PC-3 (cell line): Measurements from ENCODE around the gene RBM18. TPM values are rescaled to one million over a fixed set of nuclear protein-coding genes. Genes with fewer than 3 reads are reported as not detected.

Experiments
- ATAC-seq: fragments of 200-7000 bp; cut with Tn5 transposase; 2 replicates; pipeline ENCODE4 v1.9.1; 2020; ENCODE audit warnings: mild to moderate bottlenecking, moderate library complexity
- BruUV-seq: library from RNA; stranded (reverse); fragments of 400-500 nt; replicated peaks from 2 replicates; lab custom pipeline; 2021; lab: Mats Ljungman, UMichigan
- CTCF ChIA-PET: fragments of 300-600 bp; sonication (Branson Sonifier 250); formaldehyde crosslinking; loops from one replicate; lab custom pipeline; 2022; ENCODE audit warnings: antibody characterized with exemption; lab: Charles Lee
- POLR2A ChIA-PET: fragments of 300-600 bp; sonication (Branson Sonifier 250); formaldehyde crosslinking; loops from one replicate; lab custom pipeline; 2022; ENCODE audit warnings: antibody characterized with exemption; ENCODE audit not compliant: unreplicated experiment; lab: Charles Lee
- DNase-seq: peaks from one replicate; pipeline ENCODE4 v3.0.0-alpha.2; 2015
- H2AFZ ChIP-seq: fragments of 300-600 bp; sonication (generic); 2 replicates; pipeline ENCODE4 v1.6.0; 2016; ENCODE audit warnings: antibody characterized with exemption, low read length
- H3F3A ChIP-seq: fragments of 300-600 bp; sonication (generic); one replicate; pipeline ENCODE4 v1.6.0; 2017; ENCODE audit warnings: antibody characterized with exemption, low read length, control low read depth, mild to moderate bottlenecking; ENCODE audit not compliant: unreplicated experiment
- H3K27ac ChIP-seq: fragments of 300-600 bp; sonication (generic); 2 replicates; pipeline ENCODE4 v1.5.1; 2016; ENCODE audit warnings: mild to moderate bottlenecking, low read length
- H3K27me3 ChIP-seq: fragments of 300-600 bp; sonication (generic); 2 replicates; pipeline ENCODE4 v1.6.1; 2016; ENCODE audit warnings: low read length, mixed read lengths
- H3K36me3 ChIP-seq: fragments of 300-600 bp; sonication (generic); 2 replicates; pipeline ENCODE4 v1.6.1; 2016; ENCODE audit warnings: low read depth, mixed run types, low read length, mixed read lengths
- H3K4me1 ChIP-seq: fragments of 300-600 bp; sonication (generic); 2 replicates; pipeline ENCODE4 v1.5.1; 2016; ENCODE audit warnings: low read length; ENCODE audit not compliant: insufficient read depth
- H3K4me2 ChIP-seq: fragments of 300-600 bp; sonication (generic); 2 replicates; pipeline ENCODE4 v1.6.0; 2016; ENCODE audit warnings: low read length
- H3K4me3 ChIP-seq: fragments of 300-600 bp; sonication (generic); 2 replicates; pipeline ENCODE4 v1.5.1; 2016; ENCODE audit warnings: mild to moderate bottlenecking, low read length, mixed read lengths
- H3K79me2 ChIP-seq: fragments of 300-600 bp; sonication (generic); 2 replicates; pipeline ENCODE4 v1.6.1; 2017; ENCODE audit warnings: low read length, mixed read lengths
- H3K9ac ChIP-seq: fragments of 300-600 bp; sonication (generic); 2 replicates; pipeline ENCODE4 v1.6.0; 2016; ENCODE audit warnings: mild to moderate bottlenecking, low read length
- H3K9me2 ChIP-seq: fragments of 300-600 bp; sonication (generic); replicated peaks from 2 replicates; pipeline ENCODE4 v1.6.1; 2016; ENCODE audit warnings: mixed run types, low read length, mixed read lengths
- H3K9me3 ChIP-seq: fragments of 300-600 bp; sonication (generic); 2 replicates; pipeline ENCODE4 v1.6.1; 2016; ENCODE audit warnings: low read length, mixed read lengths
- H4K20me1 ChIP-seq: fragments of 300-600 bp; sonication (generic); 2 replicates; pipeline ENCODE4 v1.6.1; 2016; ENCODE audit warnings: low read length, mixed read lengths
- CTCF ChIP-seq: fragments of 300-600 bp; sonication (generic); conservative IDR thresholded peaks from 2 replicates; pipeline ENCODE4 v1.5.1; 2017; ENCODE audit warnings: antibody characterized with exemption, low read depth, mild to moderate bottlenecking, low read length
- EZH2 ChIP-seq: fragments of 300-600 bp; sonication (generic); IDR thresholded peaks from one replicate; pipeline ENCODE4 v1.6.1; 2017; ENCODE audit warnings: antibody characterized with exemption, mild to moderate bottlenecking, low read length; ENCODE audit not compliant: unreplicated experiment
- EZH2phosphoT487 ChIP-seq: fragments of 300-600 bp; sonication (generic); IDR thresholded peaks from 2 replicates; pipeline ENCODE4 v1.6.1; 2018; ENCODE audit warnings: mild to moderate bottlenecking, antibody characterized with exemption, low read length, borderline replicate concordance
- intact Hi-C: fragments of 100-400 bp; cut with micrococcal nuclease; formaldehyde crosslinking; loops from 2 replicates; pipeline ENCODE4 v1.9.0; 2023
- total RNA-seq: library from RNA; depleted of rRNA; stranded (reverse); fragments of >200 nt; gene quantifications from 2 replicates; pipeline ENCODE4 v1.2.3, GENCODE V29; 2014

Gene RBM18
- total RNA-seq, 1 experiment from 2014 or later: 8.3 TPM

- ATAC-seq (no peak), DNase-seq (no peak)
- CTCF ChIA-PET: no interaction called here
- no peak overlapping the region for H3K4me2 ChIP-seq
- no peaks in the 10 kb centered on the region for H3K27me3 ChIP-seq
- peaks cover 11% of the 10 kb centered on the region for H3K4me1 ChIP-seq
- no peaks in the 10 kb centered on the region for H4K20me1 ChIP-seq
- no peak overlapping the region for H3K27ac ChIP-seq
- no peaks in the 10 kb centered on the region for H3K79me2 ChIP-seq
- TF ChIP-seq EZH2phosphoT487 (no peak), CTCF (no peak)
- POLR2A ChIA-PET: no interaction called here
- no peaks in the 10 kb centered on the region for H3K9me2 ChIP-seq
- no peaks in the 10 kb centered on the region for H3K36me3 ChIP-seq
- H3F3A ChIP-seq: no peaks in the 10 kb centered on the region
- no peak overlapping the region for H3K9ac ChIP-seq
- no TSS peak for BruUV-seq
- H2AFZ ChIP-seq: no peak overlapping the region
- no peaks in the 10 kb centered on the region for H3K9me3 ChIP-seq
- intact Hi-C loops: no loop called here
- H3K4me3 ChIP-seq: no peak overlapping the region
Measured at GRCh38 chr9:122222791-122223190, 41.8 kb downstream of the RBM18 start.

- Histone ChIP-seq H3K9ac (no peak overlapping the region), H3K4me2 (no peak overlapping the region), H3K4me1 (peaks cover 19% of the 10 kb centered on the region), H3K9me2 (no peaks in the 10 kb centered on the region), H3K36me3 (no peaks in the 10 kb centered on the region), H2AFZ (no peak overlapping the region), H3K27me3 (no peaks in the 10 kb centered on the region), H3K79me2 (no peaks in the 10 kb centered on the region), H4K20me1 (no peaks in the 10 kb centered on the region), H3K27ac (no peak overlapping the region), H3K9me3 (no peaks in the 10 kb centered on the region), H3K4me3 (no peak overlapping the region), H3F3A (no peaks in the 10 kb centered on the region)
- no peak for ATAC-seq
- no TSS peak for BruUV-seq
- ChIA-PET POLR2A (no interaction called here), CTCF (no interaction called here)
- no peak for TF ChIP-seq EZH2phosphoT487
- intact Hi-C loops: no loop called here
- DNase-seq: no peak
Measured at GRCh38 chr9:122221183-122221811, 43.3 kb downstream of the RBM18 start.

GRCh38 chr9:122220673-122221182, 43.9 kb downstream of the RBM18 start:
- no peak overlapping the region for H2AFZ ChIP-seq
- H3K9ac ChIP-seq: no peak overlapping the region
- peaks cover 19% of the 10 kb centered on the region for H3K4me1 ChIP-seq
- DNase-seq (no peak), ATAC-seq (no peak)
- no TSS peak for BruUV-seq
- H3K9me2 ChIP-seq: no peaks in the 10 kb centered on the region
- H4K20me1 ChIP-seq: no peaks in the 10 kb centered on the region
- no peaks in the 10 kb centered on the region for H3K36me3 ChIP-seq
- H3K4me2 ChIP-seq: no peak overlapping the region
- ChIA-PET POLR2A (no interaction called here), CTCF (no interaction called here)
- no peak overlapping the region for H3K27ac ChIP-seq
- intact Hi-C loops: no loop called here
- no peaks in the 10 kb centered on the region for H3F3A ChIP-seq
- TF ChIP-seq EZH2: no peak
- TF ChIP-seq CTCF: no peak
- no peak for TF ChIP-seq EZH2phosphoT487
- H3K4me3 ChIP-seq: no peak overlapping the region
- no peaks in the 10 kb centered on the region for H3K79me2 ChIP-seq
- no peaks in the 10 kb centered on the region for H3K9me3 ChIP-seq
- H3K27me3 ChIP-seq: no peaks in the 10 kb centered on the region
